Measurements from ENCODE around the gene CYSTM1.

DNA sequence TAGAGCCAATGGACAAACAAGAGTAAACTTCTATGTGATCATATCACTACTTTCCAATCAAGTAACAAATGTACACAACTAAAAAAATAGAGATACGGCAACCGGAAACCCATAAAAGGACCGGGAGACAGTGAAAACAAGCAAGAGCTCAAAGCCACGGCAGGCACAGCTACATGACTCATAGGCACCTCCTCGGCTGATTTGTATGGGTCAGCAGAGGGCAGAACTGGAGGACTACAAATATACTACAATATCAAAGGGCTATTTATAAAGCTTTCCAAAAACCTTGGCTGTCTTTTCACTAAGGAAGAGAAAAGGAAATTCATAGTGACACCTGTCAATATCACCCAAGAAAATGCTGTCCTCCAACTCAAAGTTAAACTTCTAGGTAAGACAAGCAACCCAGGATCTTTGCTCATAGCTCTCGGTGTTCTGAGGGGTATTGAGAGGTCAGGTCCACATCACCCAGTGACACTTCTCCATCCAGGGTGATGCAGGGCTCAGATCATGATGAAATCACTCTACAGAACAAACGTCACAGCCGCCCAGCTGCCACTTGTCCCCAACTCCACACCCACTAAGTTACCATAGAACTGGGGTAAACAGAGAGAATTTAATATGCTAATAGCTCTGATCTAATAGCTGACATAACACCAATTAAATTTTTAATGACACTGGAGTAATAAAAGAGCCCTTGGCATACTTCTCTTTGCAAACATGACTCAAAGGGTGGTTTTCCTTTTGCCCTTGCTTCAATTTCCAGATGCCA, 86.6 kb downstream of the CYSTM1 start:
- TF ChIP-seq, protein P1, sequence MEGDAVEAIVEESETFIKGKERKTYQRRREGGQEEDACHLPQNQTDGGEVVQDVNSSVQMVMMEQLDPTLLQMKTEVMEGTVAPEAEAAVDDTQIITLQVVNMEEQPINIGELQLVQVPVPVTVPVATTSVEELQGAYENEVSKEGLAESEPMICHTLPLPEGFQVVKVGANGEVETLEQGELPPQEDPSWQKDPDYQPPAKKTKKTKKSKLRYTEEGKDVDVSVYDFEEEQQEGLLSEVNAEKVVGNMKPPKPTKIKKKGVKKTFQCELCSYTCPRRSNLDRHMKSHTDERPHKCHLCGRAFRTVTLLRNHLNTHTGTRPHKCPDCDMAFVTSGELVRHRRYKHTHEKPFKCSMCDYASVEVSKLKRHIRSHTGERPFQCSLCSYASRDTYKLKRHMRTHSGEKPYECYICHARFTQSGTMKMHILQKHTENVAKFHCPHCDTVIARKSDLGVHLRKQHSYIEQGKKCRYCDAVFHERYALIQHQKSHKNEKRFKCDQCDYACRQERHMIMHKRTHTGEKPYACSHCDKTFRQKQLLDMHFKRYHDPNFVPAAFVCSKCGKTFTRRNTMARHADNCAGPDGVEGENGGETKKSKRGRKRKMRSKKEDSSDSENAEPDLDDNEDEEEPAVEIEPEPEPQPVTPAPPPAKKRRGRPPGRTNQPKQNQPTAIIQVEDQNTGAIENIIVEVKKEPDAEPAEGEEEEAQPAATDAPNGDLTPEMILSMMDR (IDR thresholded peaks at IDR 0.05), result no peak
- TF ChIP-seq EZH2 (IDR thresholded peaks at IDR 0.05; ENCODE audit: borderline replicate concordance, insufficient read depth, low read depth, low read length, poor library complexity, severe bottlenecking), result no peak

Measured in B cell (primary cell).